Astrocyte (in vitro differentiated cells and primary cell): ENCODE data around the gene TTC34. TPM values are rescaled to one million over a fixed set of nuclear protein-coding genes. Genes with fewer than 3 reads are reported as not detected.

ENCODE experiments used
- DNase-seq: peaks from one replicate; pipeline ENCODE4 v3.0.0-alpha.2; 2010; ENCODE audit warnings: low read depth
- FAIRE-seq: peaks from 2 replicates; lab custom pipeline; 2011; peaks lifted over from hg19 to GRCh38; lab: Jason Lieb, UNC
- H2AFZ ChIP-seq: 2 replicates; pipeline ENCODE4 v1.6.0; 2012; ENCODE audit warnings: low read depth, low read length, inconsistent platforms
- H3K27ac ChIP-seq: 2 replicates; pipeline ENCODE4 v1.5.1; 2011; ENCODE audit warnings: low read depth, low read length, inconsistent platforms
- H3K27me3 ChIP-seq: 2 replicates; pipeline ENCODE4 v1.6.0; 2011; ENCODE audit warnings: low read length, inconsistent platforms; ENCODE audit not compliant: insufficient read depth
- H3K36me3 ChIP-seq: 2 replicates; pipeline ENCODE4 v1.5.1; 2011; ENCODE audit warnings: low read length, inconsistent platforms; ENCODE audit not compliant: insufficient read depth
- H3K4me1 ChIP-seq: 2 replicates; pipeline ENCODE4 v1.5.1; 2011; ENCODE audit warnings: low read length, inconsistent platforms; ENCODE audit not compliant: insufficient read depth
- H3K4me2 ChIP-seq: 2 replicates; pipeline ENCODE4 v1.6.0; 2012; ENCODE audit warnings: low read length, inconsistent platforms
- H3K4me3 ChIP-seq: 2 replicates; pipeline ENCODE4 v1.5.1; 2011; ENCODE audit warnings: low read depth, mild to moderate bottlenecking, low read length, inconsistent platforms; ENCODE audit not compliant: insufficient read depth
- H3K79me2 ChIP-seq: 2 replicates; pipeline ENCODE4 v1.6.0; 2012; ENCODE audit warnings: mild to moderate bottlenecking, low read length, inconsistent platforms; ENCODE audit not compliant: insufficient read depth
- H3K9ac ChIP-seq: 2 replicates; pipeline ENCODE4 v1.6.0; 2012; ENCODE audit warnings: mild to moderate bottlenecking, low read length, inconsistent platforms
- H3K9me3 ChIP-seq: 2 replicates; pipeline ENCODE4 v1.5.1; 2012; ENCODE audit warnings: low read depth, mild to moderate bottlenecking, low read length, inconsistent platforms; ENCODE audit not compliant: insufficient read depth
- H4K20me1 ChIP-seq: 2 replicates; pipeline ENCODE4 v1.6.0; 2012; ENCODE audit warnings: low read length, inconsistent platforms; ENCODE audit not compliant: insufficient read depth
- H3K27ac Mint-ChIP-seq: one replicate; pipeline ENCODE4 v1.8.0; 2021; ENCODE audit warnings: mild to moderate bottlenecking, mixed read lengths; ENCODE audit not compliant: unreplicated experiment
- H3K27me3 Mint-ChIP-seq: one replicate; pipeline ENCODE4 v1.8.0; 2021; ENCODE audit warnings: low read depth, mixed read lengths; ENCODE audit not compliant: unreplicated experiment
- H3K36me3 Mint-ChIP-seq: one replicate; pipeline ENCODE4 v1.8.0; 2021; ENCODE audit warnings: low read depth, mixed read lengths; ENCODE audit not compliant: unreplicated experiment
- H3K4me1 Mint-ChIP-seq: one replicate; pipeline ENCODE4 v1.8.0; 2021; ENCODE audit warnings: low read depth, mixed read lengths; ENCODE audit not compliant: unreplicated experiment
- H3K4me3 Mint-ChIP-seq: one replicate; pipeline ENCODE4 v1.8.0; 2021; ENCODE audit warnings: mild to moderate bottlenecking, moderate library complexity, mixed read lengths; ENCODE audit not compliant: unreplicated experiment
- H3K9me3 Mint-ChIP-seq: one replicate; pipeline ENCODE4 v1.8.0; 2021; ENCODE audit warnings: mild to moderate bottlenecking, mixed read lengths; ENCODE audit not compliant: unreplicated experiment
- EZH2 ChIP-seq: IDR thresholded peaks from 2 replicates; pipeline ENCODE4 v1.6.1; 2012; ENCODE audit warnings: mild to moderate bottlenecking, low read length, inconsistent platforms; ENCODE audit not compliant: insufficient read depth
- total RNA-seq: library from RNA; stranded (reverse); gene quantifications from 2 replicates; pipeline ENCODE4 v1.2.1, GENCODE V29; 2021
- TF ChIP-seq, protein P1 (sequence below): IDR thresholded peaks from 2 replicates; pipeline ENCODE4 v1.5.1; 2011; ENCODE audit warnings: low read depth, mild to moderate bottlenecking, inconsistent platforms, low read length, moderate library complexity; ENCODE audit not compliant: insufficient read depth

The TTC34 gene
- total RNA-seq, 1 donor from 2014 or later = 0.39 TPM

DNA sequence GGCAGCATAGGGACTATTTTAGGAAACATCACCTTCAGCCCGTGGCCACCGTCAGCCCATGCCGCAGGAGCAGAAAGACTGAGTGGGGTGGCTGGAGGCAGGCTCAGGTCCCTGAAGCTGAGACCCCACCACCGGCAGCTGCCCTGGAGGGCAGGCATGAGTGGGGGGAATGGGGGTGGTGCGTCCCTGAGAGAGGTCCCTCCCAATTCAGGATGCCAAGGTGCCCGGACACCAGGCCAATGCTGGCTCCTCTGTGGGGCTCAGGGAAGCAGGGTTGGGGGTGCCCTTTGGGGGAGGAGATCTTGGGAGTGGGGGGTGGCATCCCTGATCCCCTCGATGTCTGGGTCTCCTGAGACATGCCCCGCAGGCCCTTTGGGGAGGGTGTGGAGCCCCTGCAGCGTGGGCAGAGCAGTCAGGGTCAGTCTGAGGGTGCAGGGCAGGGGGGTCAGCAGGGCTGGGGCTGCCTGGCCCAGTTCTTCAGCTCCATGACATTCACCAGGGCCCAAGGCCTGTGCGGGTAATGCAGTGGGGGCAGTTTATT, 998 bp upstream of the TTC34 start:
- TF ChIP-seq, protein P1, sequence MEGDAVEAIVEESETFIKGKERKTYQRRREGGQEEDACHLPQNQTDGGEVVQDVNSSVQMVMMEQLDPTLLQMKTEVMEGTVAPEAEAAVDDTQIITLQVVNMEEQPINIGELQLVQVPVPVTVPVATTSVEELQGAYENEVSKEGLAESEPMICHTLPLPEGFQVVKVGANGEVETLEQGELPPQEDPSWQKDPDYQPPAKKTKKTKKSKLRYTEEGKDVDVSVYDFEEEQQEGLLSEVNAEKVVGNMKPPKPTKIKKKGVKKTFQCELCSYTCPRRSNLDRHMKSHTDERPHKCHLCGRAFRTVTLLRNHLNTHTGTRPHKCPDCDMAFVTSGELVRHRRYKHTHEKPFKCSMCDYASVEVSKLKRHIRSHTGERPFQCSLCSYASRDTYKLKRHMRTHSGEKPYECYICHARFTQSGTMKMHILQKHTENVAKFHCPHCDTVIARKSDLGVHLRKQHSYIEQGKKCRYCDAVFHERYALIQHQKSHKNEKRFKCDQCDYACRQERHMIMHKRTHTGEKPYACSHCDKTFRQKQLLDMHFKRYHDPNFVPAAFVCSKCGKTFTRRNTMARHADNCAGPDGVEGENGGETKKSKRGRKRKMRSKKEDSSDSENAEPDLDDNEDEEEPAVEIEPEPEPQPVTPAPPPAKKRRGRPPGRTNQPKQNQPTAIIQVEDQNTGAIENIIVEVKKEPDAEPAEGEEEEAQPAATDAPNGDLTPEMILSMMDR = no peak
- no peak for TF ChIP-seq EZH2
- H3K9ac ChIP-seq = no peak overlapping the region
- H2AFZ ChIP-seq = no peak overlapping the region
- no peaks in the 10 kb centered on the region for H3K79me2 ChIP-seq
- H3K9me3 Mint-ChIP-seq = peaks cover 3% of the 10 kb centered on the region
- no peaks in the 10 kb centered on the region for H3K9me3 ChIP-seq
- no peaks in the 10 kb centered on the region for H3K36me3 ChIP-seq
- H3K27me3 ChIP-seq = no peaks in the 10 kb centered on the region
- no peaks in the 10 kb centered on the region for H3K4me1 ChIP-seq
- H3K27ac Mint-ChIP-seq = no peak overlapping the region
- FAIRE-seq (no peak), DNase-seq (no peak)
- H3K36me3 Mint-ChIP-seq = no peaks in the 10 kb centered on the region
- H4K20me1 ChIP-seq = no peaks in the 10 kb centered on the region
- no peak overlapping the region for H3K4me3 ChIP-seq
- no peak overlapping the region for H3K4me2 ChIP-seq
- no peaks in the 10 kb centered on the region for H3K4me1 Mint-ChIP-seq
- no peak overlapping the region for H3K4me3 Mint-ChIP-seq
- H3K27me3 Mint-ChIP-seq = no peaks in the 10 kb centered on the region
- H3K27ac ChIP-seq = no peak overlapping the region

DNA sequence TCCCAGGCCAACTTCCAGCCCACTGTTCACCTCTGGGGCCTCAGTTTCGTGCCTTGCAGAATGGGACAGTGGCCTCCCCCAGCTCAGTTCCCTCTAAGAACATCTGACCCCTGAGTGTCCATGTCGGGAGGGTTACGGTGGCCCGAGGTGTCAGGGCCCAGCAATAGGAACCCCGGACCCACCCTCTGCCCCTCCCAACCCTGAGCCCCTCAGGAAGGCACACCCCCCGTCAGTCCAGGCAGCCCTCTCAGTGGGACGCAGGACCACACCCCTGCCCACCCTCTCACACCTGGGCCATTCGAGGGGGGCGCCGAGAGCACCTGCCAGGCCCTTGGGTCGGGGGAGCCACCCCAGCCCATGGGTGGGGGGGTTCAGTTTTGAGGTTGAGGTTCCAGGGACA, 447 bp downstream of the TTC34 start:
- Histone ChIP-seq H2AFZ (no peak overlapping the region), H3K79me2 (no peaks in the 10 kb centered on the region), H3K4me3 (no peak overlapping the region), H3K36me3 (no peaks in the 10 kb centered on the region), H4K20me1 (no peaks in the 10 kb centered on the region), H3K9ac (no peak overlapping the region), H3K4me2 (no peak overlapping the region), H3K9me3 (no peaks in the 10 kb centered on the region), H3K4me1 (no peaks in the 10 kb centered on the region), H3K27ac (no peak overlapping the region), H3K27me3 (no peaks in the 10 kb centered on the region)
- H3K36me3 Mint-ChIP-seq = peaks cover 2% of the 10 kb centered on the region
- peaks cover 6% of the 10 kb centered on the region for H3K27me3 Mint-ChIP-seq
- H3K9me3 Mint-ChIP-seq = peaks cover 3% of the 10 kb centered on the region
- no peak for FAIRE-seq
- no peaks in the 10 kb centered on the region for H3K4me1 Mint-ChIP-seq
- DNase-seq = no peak
- H3K27ac Mint-ChIP-seq = no peak overlapping the region
- TF ChIP-seq, protein P1 = no peak
- no peak for TF ChIP-seq EZH2
- no peak overlapping the region for H3K4me3 Mint-ChIP-seq

DNA sequence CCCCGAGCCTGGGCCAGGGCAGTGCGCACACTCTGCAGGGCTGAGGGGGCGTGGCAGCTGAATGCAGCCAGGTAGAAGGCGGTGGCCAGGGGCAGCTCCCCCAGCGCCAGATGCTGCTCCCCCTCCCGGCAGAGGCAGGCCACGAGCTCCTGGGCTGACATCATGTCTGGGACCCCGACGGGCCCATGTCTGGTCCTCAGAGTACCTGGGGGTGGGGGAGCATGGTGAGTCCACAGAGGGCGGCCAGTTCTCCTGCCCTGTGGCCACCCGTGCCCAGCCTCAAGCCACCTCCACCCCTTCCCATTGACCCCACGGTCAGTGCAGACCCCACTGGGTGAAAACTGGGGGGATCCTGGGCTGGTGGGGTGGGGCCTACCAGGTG, 838 bp downstream of the TTC34 start:
- Histone ChIP-seq H3K27ac (no peak overlapping the region), H2AFZ (no peak overlapping the region), H4K20me1 (no peaks in the 10 kb centered on the region), H3K9ac (no peak overlapping the region), H3K36me3 (no peaks in the 10 kb centered on the region), H3K9me3 (no peaks in the 10 kb centered on the region), H3K4me1 (no peaks in the 10 kb centered on the region), H3K4me2 (no peak overlapping the region), H3K4me3 (no peak overlapping the region), H3K79me2 (no peaks in the 10 kb centered on the region), H3K27me3 (no peaks in the 10 kb centered on the region)
- H3K4me3 Mint-ChIP-seq = no peak overlapping the region
- TF ChIP-seq, protein P1 = no peak
- no peak for TF ChIP-seq EZH2
- no peak overlapping the region for H3K27ac Mint-ChIP-seq
- peaks cover 6% of the 10 kb centered on the region for H3K27me3 Mint-ChIP-seq
- H3K4me1 Mint-ChIP-seq = no peaks in the 10 kb centered on the region
- no peak for FAIRE-seq
- peaks cover 2% of the 10 kb centered on the region for H3K36me3 Mint-ChIP-seq
- no peak for DNase-seq
- H3K9me3 Mint-ChIP-seq = peaks cover 4% of the 10 kb centered on the region
